GM19467 (cell line): ENCODE data around the gene ZNF385B.

Source experiments
- ATAC-seq: cut with Tn5 transposase; IDR thresholded peaks from one replicate; pipeline ENCODE4 v1.9.1; 2021; ENCODE audit warnings: mild to moderate bottlenecking, moderate library complexity; ENCODE audit not compliant: unreplicated experiment

The ZNF385B gene

DNA sequence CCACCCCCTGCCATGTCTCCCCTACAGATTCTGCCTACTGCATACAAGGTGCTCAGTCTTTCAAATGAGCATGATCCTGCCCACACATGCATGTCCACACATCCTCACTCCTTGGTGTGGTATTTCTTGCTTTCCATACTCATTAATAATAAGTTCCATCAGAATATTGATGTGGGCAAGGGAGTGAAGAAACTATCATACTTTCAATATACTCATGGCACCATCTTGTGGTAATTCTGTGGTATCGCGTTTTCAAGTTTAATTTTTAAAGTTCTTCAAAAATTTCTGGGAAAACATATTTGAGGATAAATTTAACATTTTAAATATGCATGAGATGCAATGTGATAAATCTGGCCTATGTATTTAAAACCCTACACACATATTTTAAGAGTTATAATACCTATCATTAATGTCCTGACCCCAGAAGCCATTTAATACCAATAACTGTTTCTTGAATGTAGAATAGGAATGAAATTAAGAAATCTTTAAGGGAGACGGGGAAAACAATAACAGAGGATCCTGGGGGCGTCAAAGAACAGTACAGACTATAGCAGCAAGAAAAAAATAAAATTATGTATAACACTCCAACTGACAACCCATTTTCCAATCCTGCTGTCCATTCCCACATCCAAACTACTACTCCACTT is 110.1 kb downstream of the ZNF385B start:
- no peak for ATAC-seq

DNA sequence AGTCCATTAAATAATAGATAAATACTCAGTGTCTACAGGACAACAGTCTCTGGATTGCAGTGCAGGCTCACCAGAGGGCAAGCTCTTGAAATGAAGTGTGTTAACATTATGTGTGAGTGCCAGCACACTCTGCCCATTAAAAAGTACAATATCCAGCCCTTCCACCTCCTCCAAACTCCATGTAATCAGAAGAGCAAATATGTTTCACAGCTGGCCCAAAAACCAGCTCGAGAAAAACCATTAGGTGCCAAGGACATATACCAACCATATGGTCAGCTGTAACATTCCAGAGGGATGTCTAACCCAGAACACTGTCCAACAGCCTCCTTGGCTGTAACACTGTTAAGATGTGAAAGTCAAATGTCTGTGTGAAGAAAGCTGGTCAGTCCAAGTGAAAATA is 112.2 kb downstream of the ZNF385B start:
- no peak for ATAC-seq

DNA sequence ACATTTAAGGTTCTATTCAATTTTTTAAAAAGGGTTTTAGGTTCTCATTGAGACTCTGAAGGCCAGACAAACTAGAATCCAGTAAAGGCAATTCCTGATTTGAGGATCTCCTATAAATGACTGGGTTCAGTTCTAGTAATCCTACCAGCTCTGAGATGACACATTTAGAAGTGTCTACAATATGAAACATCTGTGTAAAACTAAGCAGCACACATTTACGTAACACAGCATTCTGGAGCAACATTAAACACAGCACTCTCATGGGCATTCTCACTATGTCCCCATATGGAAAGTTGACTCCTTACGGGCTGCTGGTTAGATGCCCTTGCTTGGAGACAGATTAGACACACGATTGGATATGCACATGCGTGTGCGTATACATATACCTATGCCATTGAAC is 114.4 kb downstream of the ZNF385B start:
- ATAC-seq, result no peak

DNA sequence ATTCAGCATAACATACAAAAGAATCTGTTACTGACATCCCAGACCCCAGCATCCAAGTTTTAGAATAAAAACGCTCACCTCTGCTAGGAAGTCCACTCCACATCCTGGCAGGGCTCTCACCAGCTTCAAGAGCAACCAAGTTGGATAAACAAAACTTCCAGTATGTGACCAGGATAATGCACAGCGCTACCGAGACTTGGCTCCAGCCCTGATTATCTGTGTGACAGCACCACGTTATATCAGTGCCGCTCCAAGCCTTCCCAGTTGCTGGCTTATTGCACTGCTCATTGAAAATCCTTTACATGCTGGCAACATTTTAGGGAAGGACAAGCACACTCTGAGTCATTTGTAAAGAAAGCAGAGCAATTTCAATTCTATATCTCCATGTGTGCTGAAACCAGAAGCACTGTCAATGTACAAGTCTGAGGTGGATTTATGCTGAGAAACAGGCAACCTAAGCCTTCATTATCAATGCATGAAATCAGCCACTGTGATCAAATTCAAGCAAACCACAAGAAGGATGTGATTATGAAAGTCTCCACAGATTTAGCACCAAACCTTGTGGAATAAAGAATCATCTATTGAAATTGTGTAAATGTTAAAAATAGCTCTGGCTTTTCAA is 115.7 kb downstream of the ZNF385B start:
- ATAC-seq, result no peak

DNA sequence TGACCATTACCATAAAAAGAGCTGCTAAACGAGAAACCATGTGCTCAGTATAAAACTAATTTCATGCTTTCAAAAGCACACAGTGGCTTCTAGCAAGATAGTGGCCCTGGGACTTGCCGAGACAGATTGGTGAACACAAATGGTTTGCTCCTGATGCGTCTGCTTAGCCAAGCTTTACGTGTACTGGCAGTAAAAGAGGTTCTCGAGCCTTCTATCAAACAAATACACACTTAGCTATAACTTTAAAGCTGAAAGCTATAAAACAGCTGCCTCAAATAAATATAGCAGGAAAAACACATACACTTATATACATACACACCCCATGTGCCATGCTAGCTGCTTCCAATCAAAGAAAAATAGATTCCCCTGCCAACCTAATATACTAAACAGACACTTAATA is 117.0 kb downstream of the ZNF385B start:
- no peak for ATAC-seq

DNA sequence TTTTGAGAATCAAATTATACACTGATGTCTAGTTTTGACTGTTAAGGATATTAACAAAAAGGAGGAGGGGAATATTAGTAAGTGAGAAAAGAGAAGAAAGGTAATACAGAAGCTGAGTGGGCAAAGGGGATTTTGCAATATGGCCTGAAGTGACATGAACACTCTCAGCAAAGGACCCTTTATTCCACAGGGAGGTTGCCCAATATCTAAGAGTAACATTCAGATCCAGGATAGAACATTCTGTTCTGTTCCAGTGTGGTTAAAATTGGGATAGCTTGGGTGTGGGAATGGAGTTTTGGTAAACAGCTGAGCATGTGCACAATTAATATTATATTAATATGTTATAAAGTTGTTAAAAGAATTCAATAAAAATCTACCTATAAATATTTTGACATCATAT is 120.1 kb downstream of the ZNF385B start:
- ATAC-seq, result no peak

DNA sequence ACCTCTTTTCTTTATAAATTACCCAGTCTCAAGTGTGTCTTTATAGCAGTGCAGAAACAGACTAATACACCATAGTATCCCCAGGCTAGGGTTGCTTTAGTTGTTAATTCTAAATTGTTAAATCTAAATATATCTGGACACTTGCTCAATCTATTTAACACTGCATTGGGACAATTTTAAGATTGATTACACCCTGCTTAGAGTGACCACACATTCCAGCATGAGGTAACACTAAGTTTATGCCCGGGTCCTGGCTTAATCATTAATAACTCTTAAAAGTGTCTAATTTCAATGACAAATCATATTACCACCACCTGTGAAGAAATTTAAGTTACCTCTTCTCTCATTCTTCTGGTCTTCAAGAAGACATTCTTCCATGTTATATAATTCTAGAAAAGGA is 131.4 kb downstream of the ZNF385B start:
- ATAC-seq, result no peak

DNA sequence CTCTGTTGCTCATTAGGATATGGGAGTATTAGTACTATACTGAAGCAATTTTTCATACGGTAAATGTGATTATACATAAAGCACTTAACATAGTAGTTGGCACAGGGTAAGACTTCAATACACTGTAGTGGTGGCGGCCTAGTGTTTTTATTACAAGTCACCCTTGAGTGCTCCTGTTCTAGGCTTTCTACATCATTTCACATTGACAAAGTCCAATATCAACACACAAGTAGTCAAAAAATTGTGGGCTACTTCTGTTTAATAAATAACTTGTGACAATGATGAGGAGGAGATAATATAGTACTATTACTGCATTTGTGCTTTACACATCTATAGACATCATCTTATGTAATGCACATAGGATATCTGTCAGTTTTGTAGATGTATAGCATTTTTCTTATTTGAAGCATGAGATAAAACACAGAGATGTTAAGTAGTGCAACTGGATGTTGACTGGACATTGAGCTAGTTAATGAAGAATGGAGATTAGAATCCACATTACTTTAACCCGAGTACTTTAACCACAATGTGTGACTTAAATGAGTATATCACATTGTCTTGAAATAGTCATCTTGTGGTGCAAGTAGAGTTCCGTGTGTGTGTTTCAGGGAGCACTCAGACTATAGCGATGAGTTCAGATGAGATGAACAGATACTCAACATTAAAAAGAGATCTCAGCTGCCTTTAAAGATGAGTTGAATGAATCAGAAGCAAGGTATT is 134.8 kb downstream of the ZNF385B start:
- no peak for ATAC-seq

DNA sequence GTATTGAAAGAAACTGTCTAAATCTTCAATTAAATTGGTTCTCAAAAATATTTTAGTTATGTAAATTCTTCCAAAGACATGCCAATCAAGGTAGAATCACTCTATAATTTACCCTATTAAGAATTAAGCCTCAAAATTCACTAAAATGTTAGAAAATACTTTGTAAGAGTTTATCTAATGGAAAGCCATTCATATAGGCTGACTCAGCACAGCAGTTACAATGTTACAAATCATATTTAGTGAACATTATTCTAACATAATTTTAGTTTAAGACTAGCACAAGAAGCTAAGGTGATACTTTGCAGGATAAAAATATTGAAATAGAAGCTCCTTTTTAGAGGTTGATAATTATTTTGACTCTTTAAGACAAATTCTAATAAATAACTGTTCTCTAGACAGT is 137.0 kb downstream of the ZNF385B start:
- ATAC-seq, result no peak

DNA sequence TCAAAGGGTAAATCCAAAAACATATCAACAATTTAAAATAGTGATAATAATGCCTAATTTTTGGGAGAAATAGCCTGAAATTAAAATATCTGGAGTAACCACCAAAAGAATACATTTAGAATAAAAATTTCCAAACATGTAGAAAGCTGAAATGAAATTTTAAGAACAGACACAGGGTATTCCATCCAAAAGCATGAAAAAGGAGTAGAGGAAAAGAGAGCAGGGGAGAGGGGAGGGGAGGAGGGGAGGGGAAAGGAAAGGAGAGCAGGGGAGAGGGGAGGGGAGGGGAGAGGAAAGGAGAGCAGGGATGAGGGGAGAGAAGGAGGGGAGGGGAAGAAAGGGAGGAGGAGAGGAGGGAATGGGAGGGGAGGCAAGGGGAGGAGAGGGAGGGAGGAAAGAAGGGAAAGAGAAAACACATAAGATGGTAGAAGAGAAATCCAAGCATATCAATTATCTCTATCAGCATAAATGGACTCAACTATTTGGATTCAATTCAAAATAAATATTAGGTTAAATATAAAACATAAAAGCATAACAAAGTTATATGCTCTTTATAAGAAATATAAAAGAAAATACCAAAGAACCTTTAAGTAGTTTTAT is 141.1 kb downstream of the ZNF385B start:
- no peak for ATAC-seq

DNA sequence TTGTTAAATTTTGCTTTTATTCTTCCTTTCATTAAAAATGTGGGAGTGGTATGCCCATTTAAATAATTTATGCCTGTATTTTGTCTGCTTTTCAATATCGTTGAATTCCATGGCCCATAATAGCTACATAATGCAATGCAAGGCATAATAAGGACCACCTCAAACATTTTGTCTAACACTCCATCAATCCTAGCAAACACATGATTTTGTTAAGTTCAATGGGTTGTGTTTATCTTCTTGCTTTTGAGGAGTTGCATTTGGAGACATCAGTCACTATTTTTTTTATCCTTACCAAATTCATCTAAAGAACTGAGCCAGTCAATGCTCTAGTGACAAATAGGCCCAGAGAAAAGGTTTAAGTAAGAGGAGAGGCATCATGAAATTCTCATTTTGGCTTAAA is 145.5 kb downstream of the ZNF385B start:
- no peak for ATAC-seq

DNA sequence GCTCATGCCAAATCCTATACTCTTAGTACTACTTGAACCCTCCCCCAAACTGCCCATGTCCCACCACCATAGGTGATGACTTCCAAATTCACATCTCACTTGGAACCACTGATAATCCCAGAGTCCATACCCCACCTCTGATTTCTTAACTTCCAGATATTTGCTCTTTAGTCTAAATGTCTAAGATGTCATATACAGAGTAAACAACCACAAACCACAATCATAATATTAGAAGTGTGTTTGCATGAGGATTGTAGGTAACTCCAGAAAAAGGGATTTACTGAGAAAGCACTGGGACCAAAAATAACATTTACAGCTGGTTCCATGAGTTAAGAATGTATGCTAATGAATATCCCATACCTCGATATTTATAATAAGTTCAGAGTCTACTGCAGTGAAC is 146.2 kb downstream of the ZNF385B start:
- ATAC-seq, result no peak

DNA sequence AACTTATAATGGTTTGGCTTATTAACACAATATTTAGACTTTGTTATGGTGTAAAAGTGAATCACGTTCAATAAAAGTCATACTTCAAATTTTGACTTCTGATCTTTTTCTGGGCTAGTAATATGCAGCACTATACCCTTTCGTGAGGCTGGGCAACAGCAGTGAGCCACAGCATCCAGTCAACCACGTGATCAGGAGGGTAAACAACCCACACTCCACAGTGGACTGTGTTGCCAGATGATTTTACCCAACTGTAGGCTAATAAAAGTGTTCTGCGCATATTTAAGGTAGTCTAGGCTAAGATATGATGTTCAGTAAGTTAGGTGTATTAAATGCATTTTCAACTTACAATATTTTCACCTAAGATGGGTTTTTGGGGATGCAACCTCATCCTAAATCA is 148.6 kb downstream of the ZNF385B start:
- no peak for ATAC-seq

DNA sequence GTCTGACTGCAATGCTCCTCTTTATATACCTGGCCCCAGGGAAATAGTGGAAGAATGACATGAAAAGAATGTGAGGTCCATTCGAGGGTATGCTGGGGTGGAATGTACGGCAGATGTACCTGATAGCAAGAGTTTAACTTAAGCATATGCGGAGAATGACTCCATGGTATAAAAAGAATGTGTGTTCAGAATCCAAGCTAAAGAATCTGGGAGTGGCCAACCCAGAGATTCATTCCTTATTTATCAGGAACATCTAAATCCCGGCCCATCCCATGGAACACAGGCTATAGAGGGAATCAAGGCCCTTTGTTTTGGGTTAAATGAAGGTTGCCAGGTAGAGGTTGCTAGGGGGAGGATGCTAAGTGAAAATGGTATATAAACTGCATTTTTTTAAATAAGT is 150.0 kb downstream of the ZNF385B start:
- ATAC-seq, result no peak

DNA sequence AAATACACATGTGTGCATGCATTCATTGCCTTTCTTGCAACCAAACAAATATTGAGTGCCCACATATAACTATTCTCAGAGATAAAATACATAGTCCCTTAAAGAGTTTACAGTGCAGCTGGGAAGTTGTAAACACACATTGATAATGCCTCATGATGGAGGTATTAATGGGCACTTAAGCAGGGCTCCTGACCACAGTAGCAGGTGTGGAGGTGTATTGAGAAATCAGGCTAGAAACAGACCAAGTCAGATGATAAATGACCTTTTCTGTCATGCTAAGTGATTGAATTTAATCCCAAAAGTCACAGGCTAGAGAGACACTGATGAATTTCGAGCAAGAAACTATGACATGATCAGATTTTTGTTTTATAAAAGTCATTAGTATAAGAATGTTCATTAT is 157.7 kb downstream of the ZNF385B start:
- ATAC-seq, result no peak

DNA sequence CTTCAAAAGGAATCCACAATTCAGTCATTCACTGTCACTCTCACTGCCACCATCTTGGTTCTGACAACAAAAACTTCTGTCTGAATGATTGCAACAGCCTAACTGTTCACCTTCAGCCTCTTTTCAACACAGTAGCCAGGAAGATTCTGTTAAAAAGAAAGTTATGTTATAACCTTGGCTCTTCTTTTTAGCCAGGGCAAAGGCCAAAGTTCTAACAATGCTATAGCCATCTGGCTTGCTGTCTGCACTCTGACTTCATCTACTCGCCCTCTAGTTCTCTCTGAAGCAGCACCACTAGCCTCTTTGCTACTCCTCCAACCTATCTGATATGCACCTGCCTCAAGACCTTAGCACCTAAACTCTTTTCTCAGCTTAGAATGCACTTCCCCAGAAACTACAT is 158.5 kb downstream of the ZNF385B start:
- no peak for ATAC-seq

DNA sequence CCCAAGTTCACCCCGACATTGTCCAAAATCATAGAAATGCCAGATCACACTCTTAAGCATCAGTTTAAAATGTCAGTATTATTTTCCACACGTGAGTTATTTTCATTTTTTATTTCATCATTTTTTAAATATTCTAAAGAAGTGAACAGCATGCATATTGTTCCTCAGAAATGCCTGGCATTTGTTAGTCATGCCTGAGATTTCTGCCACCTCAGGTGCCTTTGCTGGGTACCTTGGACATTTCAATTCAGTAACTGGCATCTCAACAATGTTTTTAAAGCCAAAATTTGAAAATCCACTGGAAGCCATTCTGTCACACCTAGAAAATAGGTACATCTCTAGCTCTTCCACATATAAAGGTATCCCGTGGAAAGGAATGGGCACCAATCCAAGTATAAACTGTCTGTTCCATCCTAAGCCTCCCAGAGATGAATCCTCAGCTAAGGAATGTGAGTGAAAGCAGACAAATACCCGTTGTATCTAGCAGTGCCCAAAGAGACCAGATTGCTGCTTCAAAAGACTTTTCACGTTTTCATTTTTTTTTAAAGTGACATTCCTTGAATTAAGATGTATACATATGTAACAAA is 159.8 kb downstream of the ZNF385B start:
- ATAC-seq, result no peak

DNA sequence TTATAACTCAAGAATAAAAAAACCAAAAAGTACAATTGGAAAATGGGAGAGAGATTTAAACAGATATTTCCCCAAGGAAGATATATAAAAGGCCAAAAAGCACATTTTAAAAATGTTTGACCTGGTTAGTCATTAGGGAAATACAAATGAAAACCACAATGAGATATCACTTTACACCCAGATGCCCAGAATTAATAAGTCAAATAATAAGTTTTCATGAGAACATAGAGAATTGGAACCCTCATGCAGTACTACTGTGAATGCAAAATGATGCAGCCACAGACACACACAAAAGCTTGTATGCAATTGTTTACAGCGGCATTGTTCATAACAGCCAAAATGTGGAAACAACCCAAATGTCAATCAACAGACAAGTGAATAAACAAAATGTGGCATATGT is 165.9 kb downstream of the ZNF385B start:
- no peak for ATAC-seq

DNA sequence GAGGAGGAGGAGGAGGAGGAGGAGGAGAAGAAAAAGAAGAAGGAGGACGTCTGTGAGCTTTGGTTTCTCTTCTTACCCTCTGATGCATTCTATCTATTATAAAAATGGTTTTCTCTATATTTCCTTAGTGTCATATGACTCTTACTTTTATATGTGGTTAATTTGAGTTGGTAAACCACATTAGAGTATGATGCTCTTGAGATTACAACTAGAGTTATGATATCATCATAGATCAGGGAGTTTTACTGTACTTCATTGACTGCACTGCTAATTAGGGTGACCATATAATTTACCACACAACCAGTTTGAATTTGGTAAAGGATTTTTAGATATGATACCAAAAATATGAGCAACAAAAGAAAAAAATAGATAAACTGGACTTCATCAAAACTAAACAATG is 166.4 kb downstream of the ZNF385B start:
- no peak for ATAC-seq

DNA sequence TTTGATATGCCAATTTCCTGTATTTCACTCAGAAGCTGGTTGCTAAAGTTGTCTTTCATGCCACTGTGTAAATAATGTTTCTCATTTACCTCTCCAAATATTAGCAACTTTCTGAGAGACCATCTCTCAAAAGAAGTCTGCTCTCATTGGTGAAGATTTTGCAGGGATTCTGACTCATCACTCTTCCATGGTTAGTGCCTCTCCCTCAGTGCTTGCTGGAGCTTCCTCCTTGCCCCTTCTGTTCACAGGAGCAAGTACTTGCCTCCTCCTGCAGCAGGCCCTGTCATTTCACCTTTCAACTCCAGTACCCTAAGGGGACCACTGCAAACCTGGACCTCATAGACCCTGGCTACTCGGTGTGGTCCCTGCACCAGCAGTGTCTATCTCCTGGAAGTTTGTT is 168.8 kb downstream of the ZNF385B start:
- no peak for ATAC-seq

DNA sequence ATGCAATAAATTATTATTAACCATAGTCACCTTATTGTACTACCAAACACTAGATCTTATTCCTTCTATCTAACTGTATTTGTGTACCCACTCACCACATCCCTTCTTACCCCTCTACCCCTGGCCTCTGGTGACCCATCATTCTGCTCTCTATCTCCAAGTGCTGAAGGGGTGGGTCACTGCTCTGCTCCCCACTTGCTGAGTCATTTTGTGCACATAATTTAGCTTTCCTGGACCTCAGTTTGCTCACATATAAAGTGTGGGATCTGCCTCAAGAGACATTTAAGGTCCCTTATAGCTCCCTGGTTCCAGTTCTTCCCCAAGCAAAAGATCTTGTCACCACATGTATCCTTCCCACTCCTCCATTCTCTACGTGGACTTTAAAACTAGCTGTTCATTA is 169.4 kb downstream of the ZNF385B start:
- ATAC-seq, result no peak

DNA sequence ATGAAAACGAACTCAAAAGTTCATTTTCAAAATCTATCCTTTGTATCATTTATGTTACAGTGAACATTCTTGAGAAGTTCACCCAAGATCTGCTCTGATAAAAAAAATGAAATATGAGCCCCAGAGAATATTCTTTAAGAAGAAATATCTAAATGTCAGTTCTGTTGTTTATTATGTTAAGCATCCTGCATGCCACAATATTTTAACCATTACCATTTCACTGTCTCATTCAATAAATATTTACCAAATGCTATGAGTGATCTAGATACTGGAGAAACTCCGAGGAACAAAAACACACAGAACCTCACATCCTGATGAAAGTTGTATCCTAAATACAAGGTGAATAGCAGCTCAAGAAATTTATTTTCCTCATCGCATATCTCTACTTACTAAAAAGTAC is 170.2 kb downstream of the ZNF385B start:
- no peak for ATAC-seq
